ENCODE measurements around the gene NRF1.
"Not testable (repeated sequence)": the region's sequence is repeated elsewhere in the genome, so short reads cannot be mapped to it uniquely, and the experiment has no call there.

GRCh38 chr7:129566323-129566722, 45.2 kb upstream of the NRF1 start:
- not testable (repeated sequence) for TF ChIP-seq POLR2A (IDR thresholded peaks at IDR 0.05; ENCODE audit: low read depth, low read length); POLR2AphosphoS5 (IDR thresholded peaks at IDR 0.05; ENCODE audit: low read depth, low read length); TAF1 (IDR thresholded peaks at IDR 0.05; ENCODE audit: low read depth, low read length); SPI1 (IDR thresholded peaks at IDR 0.05; ENCODE audit: low read depth, low read length); PAX5 (IDR thresholded peaks at IDR 0.05; ENCODE audit: insufficient read depth, low read length, severe bottlenecking)
